HG02870 (cell line): ENCODE measurements around the gene AFF3.

ENCODE experiments used
- ATAC-seq: cut with Tn5 transposase; IDR thresholded peaks from one replicate; pipeline ENCODE4 v1.9.1; 2021; ENCODE audit warnings: mild to moderate bottlenecking, moderate library complexity; ENCODE audit not compliant: unreplicated experiment

Gene AFF3

DNA sequence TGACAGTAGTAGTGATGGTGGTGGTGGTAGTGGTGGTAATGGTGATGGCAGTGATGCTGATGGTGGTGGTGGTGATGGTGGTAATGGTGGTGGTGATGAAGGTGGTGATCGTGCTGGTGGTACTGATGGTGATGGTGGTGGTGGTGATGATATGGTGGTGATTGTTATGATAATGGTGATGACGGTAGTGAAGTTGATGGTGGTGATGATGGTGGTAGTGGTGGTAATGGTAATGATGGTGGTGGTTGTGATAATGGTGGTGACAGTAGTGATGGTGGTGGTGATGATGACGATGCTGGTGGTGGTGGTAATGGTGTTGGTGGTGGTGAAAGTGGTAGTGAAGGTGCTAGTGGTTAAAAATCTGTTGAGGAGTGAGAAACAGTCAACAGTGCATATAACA, 125.6 kb downstream of the AFF3 start:
- no peak for ATAC-seq

GRCh38 chr2:100015849-100016248, 126.5 kb downstream of the AFF3 start:
- ATAC-seq: no peak

- ATAC-seq: no peak
Measured at GRCh38 chr2:100013892-100014677, 128.3 kb downstream of the AFF3 start.

DNA sequence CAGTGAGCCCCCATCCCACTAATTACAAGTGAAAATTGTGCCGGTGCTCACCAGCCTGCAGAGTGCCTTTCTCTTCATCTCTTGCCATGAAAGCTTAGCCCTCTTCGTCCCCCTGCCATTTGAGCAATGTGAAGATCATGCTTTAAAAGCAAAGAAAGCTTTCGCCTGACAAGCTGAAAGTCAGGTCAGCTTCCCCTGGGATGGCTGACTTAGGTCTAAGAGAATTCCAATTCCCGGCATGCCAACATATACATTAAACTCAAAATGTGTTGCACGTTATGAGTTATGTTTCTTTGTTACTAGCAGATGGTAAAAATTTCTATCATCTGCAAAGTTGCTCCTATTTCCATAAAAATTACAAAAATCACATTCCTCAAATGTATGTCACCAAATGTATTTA, 129.8 kb downstream of the AFF3 start:
- no peak for ATAC-seq

GRCh38 chr2:100011272-100011731, 131.1 kb downstream of the AFF3 start:
- ATAC-seq: no peak

GRCh38 chr2:100010606-100011005, 131.8 kb downstream of the AFF3 start:
- ATAC-seq: no peak

- no peak for ATAC-seq
Measured at GRCh38 chr2:100009743-100010142, 132.6 kb downstream of the AFF3 start.

- no peak for ATAC-seq
Measured at GRCh38 chr2:100008956-100009355, 133.4 kb downstream of the AFF3 start.

DNA sequence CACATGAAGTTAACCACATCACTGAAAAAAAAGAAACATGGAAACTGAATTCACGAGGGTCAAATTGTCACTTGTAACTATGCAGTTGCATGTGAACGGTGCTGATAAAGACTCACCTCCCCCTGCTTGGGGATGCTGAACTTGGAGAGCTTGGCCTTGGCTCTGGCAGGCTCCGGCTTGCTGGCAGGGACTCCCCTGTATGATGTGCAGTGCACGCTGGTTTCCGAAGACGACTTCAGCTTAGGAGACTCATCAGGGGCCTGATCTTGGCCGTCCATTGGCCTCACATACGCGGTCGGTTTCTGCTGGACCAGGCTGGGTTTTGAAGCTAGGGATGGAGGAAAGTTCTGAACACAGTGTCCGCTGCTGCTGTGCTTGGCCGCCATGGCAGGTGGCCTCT, 135.9 kb downstream of the AFF3 start:
- no peak for ATAC-seq

DNA sequence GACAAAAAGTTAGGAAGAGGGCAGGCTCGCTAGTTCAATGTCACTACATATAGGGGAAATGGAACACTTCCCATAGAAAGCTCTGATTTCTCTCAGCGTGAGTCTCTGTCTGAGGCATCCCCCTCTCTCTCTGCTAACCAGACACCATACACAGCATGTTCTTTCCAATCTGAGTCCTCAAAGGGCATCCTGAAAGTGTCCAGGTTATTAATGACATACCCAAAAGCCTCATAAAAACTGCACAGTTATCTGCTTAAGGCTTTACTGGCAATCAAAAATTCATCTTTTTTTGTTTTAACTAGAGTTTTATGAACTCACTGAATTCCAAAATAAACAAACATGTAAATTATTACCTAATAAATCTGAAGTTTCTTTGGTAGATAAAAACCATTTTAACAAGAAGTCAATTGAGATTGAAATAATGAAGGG, 137.4 kb downstream of the AFF3 start:
- no peak for ATAC-seq

GRCh38 chr2:100004348-100004884, 138.0 kb downstream of the AFF3 start:
- ATAC-seq: no peak

DNA sequence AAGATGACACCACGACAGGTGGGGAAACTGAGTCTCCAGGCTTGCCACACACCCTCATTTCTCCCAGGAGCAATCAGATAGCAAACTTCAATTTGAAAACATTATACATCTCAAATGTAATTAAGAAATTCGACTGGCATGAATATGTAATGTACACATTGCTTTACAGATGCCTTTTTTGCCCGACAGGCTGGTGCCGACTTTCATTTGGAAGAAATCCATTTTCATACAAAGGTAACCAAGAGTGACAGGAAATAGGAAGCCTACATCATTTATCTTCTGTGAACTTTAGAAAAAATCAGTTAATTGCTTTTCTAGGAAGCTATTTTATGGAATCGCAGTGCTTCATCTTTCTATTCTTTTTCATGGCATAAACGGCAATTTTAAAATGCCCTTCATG, 140.3 kb downstream of the AFF3 start:
- ATAC-seq: no peak

GRCh38 chr2:100000915-100001707, 141.3 kb downstream of the AFF3 start:
- no peak for ATAC-seq

- ATAC-seq: no peak
Measured at GRCh38 chr2:99998651-99999320, 143.6 kb downstream of the AFF3 start.

DNA sequence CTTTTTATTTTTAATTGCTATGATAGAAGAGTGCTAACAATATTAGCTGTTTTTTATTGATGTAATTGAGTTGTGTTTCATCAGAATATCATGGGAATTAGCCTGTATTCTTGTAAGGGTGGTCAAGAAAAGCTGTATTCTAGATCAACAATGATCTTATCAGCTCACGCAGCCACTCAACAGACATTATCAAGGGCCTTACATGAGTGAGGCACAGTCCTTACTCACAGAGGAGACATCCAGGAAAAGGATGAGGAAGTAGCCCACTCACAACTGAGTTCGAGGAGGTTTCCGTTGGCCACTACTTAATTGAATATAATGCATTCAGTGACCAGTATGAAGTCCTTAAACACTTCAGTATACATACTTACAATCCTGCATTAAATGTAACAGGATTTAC, 152.5 kb downstream of the AFF3 start:
- no peak for ATAC-seq

GRCh38 chr2:99988599-99988998, 153.8 kb downstream of the AFF3 start:
- no peak for ATAC-seq

- ATAC-seq: no peak
Measured at GRCh38 chr2:99987160-99987559, 155.2 kb downstream of the AFF3 start.

GRCh38 chr2:99984799-99985515, 157.4 kb downstream of the AFF3 start:
- no peak for ATAC-seq

- ATAC-seq: no peak
Measured at GRCh38 chr2:99982744-99983143, 159.6 kb downstream of the AFF3 start.

GRCh38 chr2:99981840-99982239, 160.6 kb downstream of the AFF3 start:
- ATAC-seq: no peak

GRCh38 chr2:99980176-99980575, 162.2 kb downstream of the AFF3 start:
- no peak for ATAC-seq
